ENCODE measurements around the gene LTBR. TPM values are rescaled to one million over a fixed set of nuclear protein-coding genes. Genes with fewer than 3 reads are reported as not detected.

LTBR gene
- total RNA-seq, 1 donor from 2014 or later = 1.7 TPM

DNA sequence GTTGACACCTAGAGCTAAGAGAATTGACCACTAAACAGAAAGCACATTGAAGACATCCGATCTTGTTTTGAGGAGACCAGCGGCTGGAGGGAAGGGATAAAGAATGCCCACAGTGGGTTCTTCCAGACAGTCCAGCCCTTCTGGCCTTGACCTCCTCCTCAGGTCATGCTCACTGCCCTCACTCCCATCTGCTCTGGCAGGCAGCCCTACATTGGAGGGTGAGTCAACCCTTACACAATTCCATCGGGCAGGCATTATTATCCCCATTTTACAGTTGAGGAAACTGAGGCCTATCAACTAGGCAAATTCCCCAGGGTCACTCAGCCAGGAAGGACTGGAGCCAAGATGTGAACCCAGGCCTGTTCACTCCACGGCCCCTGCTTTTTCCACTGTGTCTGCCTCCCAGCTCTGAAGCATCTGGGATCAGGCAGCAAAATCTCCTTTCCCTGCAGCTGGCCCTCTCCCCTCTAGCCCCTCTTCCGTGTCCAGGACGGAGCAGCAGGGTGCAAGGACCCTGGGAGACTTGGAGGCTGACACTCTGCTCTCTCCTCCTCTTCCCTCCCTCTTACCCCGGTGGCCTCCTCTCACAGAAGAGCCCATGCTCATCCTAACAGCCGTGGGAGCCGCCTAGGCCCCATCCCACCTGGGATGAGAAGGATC, 13.9 kb upstream of the LTBR start:
- H3K4me1 Mint-ChIP-seq = peaks cover 22% of the 10 kb centered on the region
- DNase-seq (ENCODE audit: low read depth, low spot score) = no peak
- H3K27ac Mint-ChIP-seq (ENCODE audit: unreplicated experiment) = no peak overlapping the region
- TF ChIP-seq, protein P1, sequence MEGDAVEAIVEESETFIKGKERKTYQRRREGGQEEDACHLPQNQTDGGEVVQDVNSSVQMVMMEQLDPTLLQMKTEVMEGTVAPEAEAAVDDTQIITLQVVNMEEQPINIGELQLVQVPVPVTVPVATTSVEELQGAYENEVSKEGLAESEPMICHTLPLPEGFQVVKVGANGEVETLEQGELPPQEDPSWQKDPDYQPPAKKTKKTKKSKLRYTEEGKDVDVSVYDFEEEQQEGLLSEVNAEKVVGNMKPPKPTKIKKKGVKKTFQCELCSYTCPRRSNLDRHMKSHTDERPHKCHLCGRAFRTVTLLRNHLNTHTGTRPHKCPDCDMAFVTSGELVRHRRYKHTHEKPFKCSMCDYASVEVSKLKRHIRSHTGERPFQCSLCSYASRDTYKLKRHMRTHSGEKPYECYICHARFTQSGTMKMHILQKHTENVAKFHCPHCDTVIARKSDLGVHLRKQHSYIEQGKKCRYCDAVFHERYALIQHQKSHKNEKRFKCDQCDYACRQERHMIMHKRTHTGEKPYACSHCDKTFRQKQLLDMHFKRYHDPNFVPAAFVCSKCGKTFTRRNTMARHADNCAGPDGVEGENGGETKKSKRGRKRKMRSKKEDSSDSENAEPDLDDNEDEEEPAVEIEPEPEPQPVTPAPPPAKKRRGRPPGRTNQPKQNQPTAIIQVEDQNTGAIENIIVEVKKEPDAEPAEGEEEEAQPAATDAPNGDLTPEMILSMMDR (conservative IDR thresholded peaks at IDR 0.05) = no peak
- no peak overlapping the region for H3K4me3 Mint-ChIP-seq
- no peaks in the 10 kb centered on the region for H3K36me3 Mint-ChIP-seq (ENCODE audit: low read depth)
- H3K27me3 Mint-ChIP-seq (ENCODE audit: low read depth) = peaks cover 18% of the 10 kb centered on the region
- H3K9me3 Mint-ChIP-seq = no peaks in the 10 kb centered on the region

DNA sequence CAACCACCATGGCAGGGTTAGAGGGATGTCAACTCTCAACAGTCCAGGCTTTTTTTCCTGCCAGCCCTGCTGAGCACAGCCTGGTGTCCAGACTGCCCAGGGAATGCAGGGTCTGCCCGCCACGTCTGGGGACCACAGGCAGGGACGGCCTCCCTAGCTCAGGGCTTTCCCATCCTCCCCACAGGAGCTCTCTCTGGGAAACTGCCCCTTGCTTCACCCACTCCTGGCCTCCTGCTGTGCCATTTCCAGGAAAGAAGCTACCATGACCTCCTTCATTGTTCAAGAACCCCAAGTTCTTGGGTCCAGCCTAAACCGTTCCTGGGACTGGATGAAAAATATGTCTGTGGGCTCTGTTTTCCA, 13.4 kb upstream of the LTBR start:
- Mint-ChIP-seq H3K36me3 (ENCODE audit: low read depth) (no peaks in the 10 kb centered on the region), H3K4me1 (peaks cover 23% of the 10 kb centered on the region), H3K9me3 (no peaks in the 10 kb centered on the region), H3K4me3 (no peak overlapping the region), H3K27me3 (ENCODE audit: low read depth) (peaks cover 21% of the 10 kb centered on the region), H3K27ac (ENCODE audit: unreplicated experiment) (no peak overlapping the region)
- TF ChIP-seq, protein P1 (conservative IDR thresholded peaks at IDR 0.05) = no peak
- DNase-seq (ENCODE audit: low read depth, low spot score) = no peak

DNA sequence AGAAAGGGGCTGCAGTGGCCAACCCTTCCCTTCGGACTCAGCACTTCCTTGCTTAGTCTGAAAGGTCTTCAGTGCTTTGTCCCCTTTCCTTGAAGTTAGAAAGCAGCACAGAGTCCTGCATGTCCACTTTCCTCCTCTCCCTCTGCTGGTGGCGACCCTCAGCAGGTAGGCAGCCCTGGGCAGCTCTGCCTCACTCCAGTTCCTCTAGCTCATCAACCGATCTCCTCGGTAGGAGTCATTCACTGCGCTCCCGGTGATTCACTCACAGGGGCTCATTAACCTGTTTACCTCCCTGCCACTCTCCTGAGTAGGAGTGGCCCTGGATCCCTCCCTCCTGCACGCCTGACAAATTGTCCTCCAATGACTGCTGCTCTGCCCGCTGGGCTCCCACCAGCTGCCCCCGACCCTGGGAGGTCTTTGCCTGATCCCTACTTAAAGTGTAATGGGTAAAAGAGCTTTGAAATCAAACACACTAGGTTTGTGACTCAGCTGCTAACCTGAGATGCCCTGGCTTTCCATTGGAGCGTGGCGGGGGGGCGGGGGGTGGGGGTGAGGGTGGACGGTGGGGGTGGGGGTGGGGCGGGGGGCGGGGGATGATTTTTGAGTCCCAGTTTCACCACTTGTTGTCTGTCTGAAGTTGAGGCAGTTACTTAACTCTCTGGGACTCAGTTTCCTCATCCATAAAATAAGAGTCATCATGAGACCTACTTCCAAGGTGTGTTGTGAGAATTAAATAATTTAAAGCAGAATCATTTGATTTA, 12.8 kb upstream of the LTBR start:
- Mint-ChIP-seq H3K4me1 (peaks cover 26% of the 10 kb centered on the region), H3K36me3 (ENCODE audit: low read depth) (no peaks in the 10 kb centered on the region), H3K9me3 (no peaks in the 10 kb centered on the region), H3K27me3 (ENCODE audit: low read depth) (peaks cover 24% of the 10 kb centered on the region), H3K27ac (ENCODE audit: unreplicated experiment) (no peak overlapping the region), H3K4me3 (no peak overlapping the region)
- DNase-seq (ENCODE audit: low read depth, low spot score) = no peak
- TF ChIP-seq, protein P1 (conservative IDR thresholded peaks at IDR 0.05) = no peak

DNA sequence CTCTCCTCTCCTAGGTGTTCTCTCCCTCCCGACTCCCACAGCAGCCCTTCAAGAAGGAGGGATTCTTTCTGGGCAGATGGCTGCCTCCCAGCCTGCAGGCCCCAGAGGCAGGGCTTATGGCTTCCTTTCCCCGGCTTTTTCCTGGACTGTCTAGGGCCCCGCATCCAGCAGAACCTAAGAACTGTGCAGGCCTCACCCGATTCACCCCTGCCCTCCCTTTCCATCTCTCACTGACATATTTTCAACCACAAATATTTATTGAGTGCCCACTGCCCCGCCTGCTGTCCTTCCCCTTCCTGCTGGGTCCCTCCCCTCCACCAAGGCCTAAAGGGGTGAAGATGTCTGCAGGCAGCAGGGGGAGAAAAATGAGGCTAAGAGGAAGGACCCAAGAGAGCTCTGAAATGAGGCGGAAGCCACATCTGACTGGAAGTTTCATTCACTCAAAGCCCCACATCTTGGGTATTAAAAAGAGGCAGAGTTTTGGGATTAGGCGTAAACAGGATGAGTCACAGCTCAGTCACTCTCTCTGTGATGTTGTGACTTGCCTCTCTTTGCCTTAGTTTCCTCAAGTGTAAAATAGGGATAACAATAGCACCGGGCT, 11.5 kb upstream of the LTBR start:
- DNase-seq (ENCODE audit: low read depth, low spot score) = no peak
- H3K4me1 Mint-ChIP-seq = peaks cover 34% of the 10 kb centered on the region
- H3K27ac Mint-ChIP-seq (ENCODE audit: unreplicated experiment) = no peak overlapping the region
- TF ChIP-seq, protein P1 (conservative IDR thresholded peaks at IDR 0.05) = no peak
- H3K9me3 Mint-ChIP-seq = no peaks in the 10 kb centered on the region
- no peak overlapping the region for H3K4me3 Mint-ChIP-seq
- H3K27me3 Mint-ChIP-seq (ENCODE audit: low read depth) = peaks cover 24% of the 10 kb centered on the region
- no peaks in the 10 kb centered on the region for H3K36me3 Mint-ChIP-seq (ENCODE audit: low read depth)

DNA sequence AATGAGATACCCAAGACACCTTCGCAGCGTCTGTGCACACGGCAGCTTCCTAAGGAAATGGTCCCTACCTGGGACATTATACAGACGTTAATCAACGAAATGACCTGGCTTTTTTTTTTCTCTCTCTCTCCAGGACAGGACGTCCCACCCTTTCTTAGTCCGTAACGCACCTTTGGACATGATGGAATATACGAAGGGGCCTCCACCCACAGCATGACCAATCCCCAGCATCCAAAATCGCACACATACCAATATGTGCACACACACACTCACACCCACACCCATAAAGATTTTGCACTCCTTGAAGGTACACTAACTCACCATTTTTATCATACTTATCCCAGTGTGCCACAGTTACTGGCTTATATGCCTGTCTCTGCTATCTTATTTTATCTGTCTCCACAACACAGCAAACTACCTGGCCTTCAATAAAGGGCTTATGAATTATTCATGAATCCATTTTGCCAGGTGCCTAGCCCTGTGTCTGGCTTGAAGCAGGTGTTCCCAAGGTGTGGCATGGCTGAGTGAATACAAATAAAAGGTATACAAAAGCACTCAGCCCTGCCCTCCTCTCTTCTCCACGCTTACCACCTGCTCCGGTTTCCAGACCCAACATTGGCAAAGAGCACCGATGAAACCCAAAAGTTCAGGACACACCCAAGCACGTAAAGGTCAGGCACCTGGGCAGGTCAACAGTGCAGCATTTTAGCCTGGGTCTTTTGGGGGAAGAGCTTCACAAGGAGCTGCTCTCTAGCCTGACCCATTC, 10.8 kb upstream of the LTBR start:
- TF ChIP-seq, protein P1 (conservative IDR thresholded peaks at IDR 0.05) = no peak
- Mint-ChIP-seq H3K4me3 (no peak overlapping the region), H3K9me3 (no peaks in the 10 kb centered on the region), H3K27me3 (ENCODE audit: low read depth) (peaks cover 24% of the 10 kb centered on the region), H3K27ac (ENCODE audit: unreplicated experiment) (no peak overlapping the region), H3K4me1 (peaks cover 34% of the 10 kb centered on the region), H3K36me3 (ENCODE audit: low read depth) (no peaks in the 10 kb centered on the region)
- no peak for DNase-seq (ENCODE audit: low read depth, low spot score)
